Embryonic facial prominence (tissue), 1 donor: ENCODE results near the gene TMEM233.
"Not testable (repeated sequence)": the region's sequence is repeated elsewhere in the genome, so short reads cannot be mapped to it uniquely, and the experiment has no call there.

Experiments
- DNase-seq: peaks from one replicate; pipeline ENCODE4 v3.0.0-alpha.2; 2016; ENCODE audit errors: extremely low spot score

The TMEM233 gene

GRCh38 chr12:119658166-119658565 is 64.6 kb downstream of the TMEM233 start:
- DNase-seq = not testable (repeated sequence)

- DNase-seq = peak; percentile 27
These were observed 65.8 kb downstream of the TMEM233 start for GRCh38 chr12:119659289-119659897.

- DNase-seq = no peak
These were observed 66.5 kb downstream of the TMEM233 start for GRCh38 chr12:119660076-119660475.

- DNase-seq = no peak
These were observed 68.3 kb downstream of the TMEM233 start for GRCh38 chr12:119661882-119662281.

GRCh38 chr12:119664642-119665041 is 71.1 kb downstream of the TMEM233 start:
- no peak for DNase-seq

- no peak for DNase-seq
These were observed 71.8 kb downstream of the TMEM233 start for GRCh38 chr12:119665164-119665929.

- no peak for DNase-seq
These were observed 72.7 kb downstream of the TMEM233 start for GRCh38 chr12:119666226-119666795.

GRCh38 chr12:119666900-119667576 is 73.5 kb downstream of the TMEM233 start:
- no peak for DNase-seq

GRCh38 chr12:119667577-119668323 is 74.2 kb downstream of the TMEM233 start, which contains the start of gene PRKAB1:
Gene PRKAB1 (plus strand): TSS chr12:119668133. CDS start chr12:119668245, 112 bp downstream.
- DNase-seq = peak; percentile 85

- DNase-seq = no peak
These were observed 74.8 kb downstream of the TMEM233 start for GRCh38 chr12:119668324-119668841.

- no peak for DNase-seq
These were observed 76.3 kb downstream of the TMEM233 start for GRCh38 chr12:119669744-119670472.

GRCh38 chr12:119671070-119671469 is 77.5 kb downstream of the TMEM233 start:
- DNase-seq = no peak

- DNase-seq = no peak
These were observed 78.6 kb downstream of the TMEM233 start for GRCh38 chr12:119672194-119672593.

- no peak for DNase-seq
These were observed 80.1 kb downstream of the TMEM233 start for GRCh38 chr12:119673634-119674033.

- DNase-seq = no peak
These were observed 81.0 kb downstream of the TMEM233 start for GRCh38 chr12:119674560-119674959.

GRCh38 chr12:119676022-119676421 is 82.4 kb downstream of the TMEM233 start:
- DNase-seq = no peak

- no peak for DNase-seq
These were observed 83.0 kb downstream of the TMEM233 start for GRCh38 chr12:119676573-119676972.

GRCh38 chr12:119678459-119678858 is 84.9 kb downstream of the TMEM233 start:
- DNase-seq = no peak

- no peak for DNase-seq
These were observed 85.5 kb downstream of the TMEM233 start for GRCh38 chr12:119679081-119679480.

GRCh38 chr12:119679490-119679889 is 85.9 kb downstream of the TMEM233 start:
- no peak for DNase-seq

GRCh38 chr12:119681111-119681510 is 87.5 kb downstream of the TMEM233 start:
- DNase-seq = no peak
